Activated gamma-delta T cell treated with anti-CD3 and anti-CD28 coated beads, Interleukin-2, amount 50 U/mL, for 16 hours (primary cell): ENCODE data around the gene COG7.
"Not testable (repeated sequence)": the region's sequence is repeated elsewhere in the genome, so short reads cannot be mapped to it uniquely, and the experiment has no call there.

ENCODE experiments used
- DNase-seq: peaks from one replicate; pipeline ENCODE4 v3.0.0-alpha.2; 2020; ENCODE audit warnings: low read depth

The COG7 gene

GRCh38 chr16:23409522-23409921, 43.5 kb downstream of the COG7 start:
- no peak for DNase-seq

GRCh38 chr16:23408823-23409298, 44.1 kb downstream of the COG7 start:
- no peak for DNase-seq

GRCh38 chr16:23408242-23408822, 44.7 kb downstream of the COG7 start:
- no peak for DNase-seq

GRCh38 chr16:23407436-23408127, 45.4 kb downstream of the COG7 start:
- no peak for DNase-seq

- DNase-seq, result no peak
These were observed 46.3 kb downstream of the COG7 start for GRCh38 chr16:23406546-23407240.

- DNase-seq, result no peak
These were observed 47.0 kb downstream of the COG7 start for GRCh38 chr16:23406024-23406423.

GRCh38 chr16:23403547-23403946, 49.4 kb downstream of the COG7 start:
- DNase-seq, result no peak

GRCh38 chr16:23402100-23402499, 50.9 kb downstream of the COG7 start:
- no peak for DNase-seq

- no peak for DNase-seq
These were observed 51.9 kb downstream of the COG7 start for GRCh38 chr16:23401139-23401538.

GRCh38 chr16:23400447-23400846, 52.5 kb downstream of the COG7 start:
- not testable (repeated sequence) for DNase-seq

GRCh38 chr16:23398987-23399805, 53.8 kb downstream of the COG7 start:
- DNase-seq, result no peak

- DNase-seq, result no peak
These were observed 55.5 kb downstream of the COG7 start for GRCh38 chr16:23397464-23397863.

GRCh38 chr16:23395732-23396131, 57.3 kb downstream of the COG7 start:
- no peak for DNase-seq

GRCh38 chr16:23394141-23394831, 58.7 kb downstream of the COG7 start:
- no peak for DNase-seq

- no peak for DNase-seq
These were observed 60.8 kb downstream of the COG7 start for GRCh38 chr16:23392223-23392600.

- DNase-seq, result no peak
These were observed 61.4 kb downstream of the COG7 start for GRCh38 chr16:23391381-23392222.

- DNase-seq, result not testable (repeated sequence)
These were observed 63.1 kb downstream of the COG7 start for GRCh38 chr16:23389936-23390335.

GRCh38 chr16:23389201-23389600, 63.8 kb downstream of the COG7 start:
- DNase-seq, result no peak

- DNase-seq, result no peak
These were observed 64.2 kb downstream of the COG7 start for GRCh38 chr16:23388786-23389185.

GRCh38 chr16:23387666-23388065, 65.3 kb downstream of the COG7 start:
- DNase-seq, result no peak

- DNase-seq, result no peak
These were observed 67.5 kb downstream of the COG7 start for GRCh38 chr16:23385441-23385840.
